MM.1S (cell line): ENCODE data around the gene DLEC1.

ENCODE experiments used
- EZH2 ChIP-seq: fragments of 300-600 bp; sonication (generic); optimal IDR thresholded peaks from 2 replicates; pipeline ENCODE3; 2017; ENCODE audit warnings: low read depth, mild to moderate bottlenecking, antibody characterized with exemption, low read length, mixed read lengths
- TF ChIP-seq, protein P1 (sequence below): fragments of 300-600 bp; sonication (generic); IDR thresholded peaks from 2 replicates; pipeline ENCODE4 v1.5.1; 2016; ENCODE audit warnings: antibody characterized with exemption, low read length, mixed read lengths

DNA sequence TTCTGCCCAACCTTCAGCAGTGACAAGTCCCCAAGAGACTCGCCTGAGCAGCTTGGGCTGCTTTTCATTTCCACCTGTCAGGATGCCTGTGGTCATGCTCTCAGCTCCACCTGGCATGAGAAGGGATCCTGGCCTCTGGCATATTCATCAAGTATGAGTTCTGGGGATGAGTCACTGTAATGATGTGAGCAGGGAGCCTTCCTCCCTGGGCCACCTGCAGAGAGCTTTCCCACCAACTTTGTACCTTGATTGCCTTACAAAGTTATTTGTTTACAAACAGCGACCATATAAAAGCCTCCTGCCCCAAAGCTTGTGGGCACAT lies 102.9 kb downstream of the DLEC1 start:
- TF ChIP-seq, protein P1, sequence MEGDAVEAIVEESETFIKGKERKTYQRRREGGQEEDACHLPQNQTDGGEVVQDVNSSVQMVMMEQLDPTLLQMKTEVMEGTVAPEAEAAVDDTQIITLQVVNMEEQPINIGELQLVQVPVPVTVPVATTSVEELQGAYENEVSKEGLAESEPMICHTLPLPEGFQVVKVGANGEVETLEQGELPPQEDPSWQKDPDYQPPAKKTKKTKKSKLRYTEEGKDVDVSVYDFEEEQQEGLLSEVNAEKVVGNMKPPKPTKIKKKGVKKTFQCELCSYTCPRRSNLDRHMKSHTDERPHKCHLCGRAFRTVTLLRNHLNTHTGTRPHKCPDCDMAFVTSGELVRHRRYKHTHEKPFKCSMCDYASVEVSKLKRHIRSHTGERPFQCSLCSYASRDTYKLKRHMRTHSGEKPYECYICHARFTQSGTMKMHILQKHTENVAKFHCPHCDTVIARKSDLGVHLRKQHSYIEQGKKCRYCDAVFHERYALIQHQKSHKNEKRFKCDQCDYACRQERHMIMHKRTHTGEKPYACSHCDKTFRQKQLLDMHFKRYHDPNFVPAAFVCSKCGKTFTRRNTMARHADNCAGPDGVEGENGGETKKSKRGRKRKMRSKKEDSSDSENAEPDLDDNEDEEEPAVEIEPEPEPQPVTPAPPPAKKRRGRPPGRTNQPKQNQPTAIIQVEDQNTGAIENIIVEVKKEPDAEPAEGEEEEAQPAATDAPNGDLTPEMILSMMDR, result no peak
- TF ChIP-seq EZH2, result no peak
